ENCODE results near the gene TMEM178B. TPM values are rescaled to one million over a fixed set of nuclear protein-coding genes. Genes with fewer than 3 reads are reported as not detected.

The TMEM178B gene
- total RNA-seq, 6 experiments from 2014 or later, result under 0.01 to 0.53 (median 0.13) TPM; not detected in 2

DNA sequence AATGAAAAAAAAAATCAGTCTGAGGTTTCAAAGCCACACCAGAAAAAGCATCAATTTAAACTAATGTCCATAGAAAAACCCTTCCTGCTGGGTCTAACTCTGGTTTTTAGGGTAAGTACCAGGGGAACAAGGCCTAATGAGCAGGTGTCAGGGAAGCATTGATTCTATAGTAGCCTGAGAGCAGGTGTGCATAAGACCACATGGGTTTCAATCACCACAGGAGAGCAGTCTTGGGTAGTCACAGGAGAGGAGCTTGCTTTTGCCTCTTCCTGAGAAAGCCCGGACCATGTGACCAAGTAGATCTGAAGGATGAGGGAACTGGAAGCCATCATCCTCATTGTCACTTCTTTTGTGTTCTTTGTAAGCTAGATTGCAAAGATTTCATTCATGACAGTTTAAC, 411.0 kb downstream of the TMEM178B start:
- Histone ChIP-seq H3K9me3 (no peaks in the 10 kb centered on the region), H3K4me3 (no peak overlapping the region), H3K4me1 (no peaks in the 10 kb centered on the region), H3K27ac (no peak overlapping the region), H3K27me3 (no peaks in the 10 kb centered on the region), H3K36me3 (no peaks in the 10 kb centered on the region)
- TF ChIP-seq POLR2A (IDR thresholded peaks at IDR 0.05) (no peak), CTCF (IDR thresholded peaks at IDR 0.05) (no peak)
- intact Hi-C loops (cut with DNase I), result no loop called here
- WGBS (ENCODE audit: insufficient coverage, low coverage, low lambda C conversion rate, missing lambda C conversion rate), result 80% methylated on average over 1 of the region's 1 CpG
- no peak for DNase-seq
- no peak for ATAC-seq

GRCh38 chr7:141486959-141487358, 413.1 kb downstream of the TMEM178B start:
- Histone ChIP-seq H3K27me3 (no peaks in the 10 kb centered on the region), H3K36me3 (no peaks in the 10 kb centered on the region), H3K9me3 (no peaks in the 10 kb centered on the region), H3K4me1 (no peaks in the 10 kb centered on the region), H3K4me3 (no peak overlapping the region), H3K27ac (no peak overlapping the region)
- intact Hi-C loops (cut with DNase I), result no loop called here
- ATAC-seq (no peak), DNase-seq (no peak)
- WGBS (ENCODE audit: insufficient coverage, low coverage, low lambda C conversion rate, missing lambda C conversion rate), result 51% methylated on average over 3 of the region's 3 CpGs
- TF ChIP-seq POLR2A (IDR thresholded peaks at IDR 0.05) (no peak), CTCF (IDR thresholded peaks at IDR 0.05) (no peak)

GRCh38 chr7:141490474-141490873, 416.6 kb downstream of the TMEM178B start:
- intact Hi-C loops (cut with DNase I), result no loop called here
- Histone ChIP-seq H3K27me3 (no peaks in the 10 kb centered on the region), H3K27ac (no peak overlapping the region), H3K4me1 (no peaks in the 10 kb centered on the region), H3K36me3 (no peaks in the 10 kb centered on the region), H3K9me3 (no peaks in the 10 kb centered on the region), H3K4me3 (no peak overlapping the region)
- TF ChIP-seq CTCF (IDR thresholded peaks at IDR 0.05), result no peak
- TF ChIP-seq POLR2A (IDR thresholded peaks at IDR 0.05), result no peak
- ATAC-seq (no peak), DNase-seq (no peak)
- 64% methylated on average over 1 of the region's 2 CpGs for WGBS (ENCODE audit: insufficient coverage, low coverage, low lambda C conversion rate, missing lambda C conversion rate)

- Histone ChIP-seq H3K4me3 (no peak overlapping the region), H3K36me3 (no peaks in the 10 kb centered on the region), H3K27ac (no peak overlapping the region), H3K9me3 (no peaks in the 10 kb centered on the region), H3K4me1 (no peaks in the 10 kb centered on the region), H3K27me3 (no peaks in the 10 kb centered on the region)
- no peak for ATAC-seq
- intact Hi-C loops (cut with DNase I), result no loop called here
- WGBS (ENCODE audit: insufficient coverage, low coverage, low lambda C conversion rate, missing lambda C conversion rate), result no CpG with 5 or more reads among the region's 1 CpG
- TF ChIP-seq POLR2A (IDR thresholded peaks at IDR 0.05) (no peak), CTCF (IDR thresholded peaks at IDR 0.05) (no peak)
- no peak for DNase-seq
Observed at GRCh38 chr7:141495057-141495456, 421.2 kb downstream of the TMEM178B start.

GRCh38 chr7:141497391-141497790, 423.5 kb downstream of the TMEM178B start:
- no peak for TF ChIP-seq CTCF (IDR thresholded peaks at IDR 0.05)
- no peak for TF ChIP-seq POLR2A (IDR thresholded peaks at IDR 0.05)
- intact Hi-C loops (cut with DNase I), result no loop called here
- Histone ChIP-seq H3K9me3 (no peaks in the 10 kb centered on the region), H3K36me3 (no peaks in the 10 kb centered on the region), H3K27ac (no peak overlapping the region), H3K4me3 (no peak overlapping the region), H3K27me3 (no peaks in the 10 kb centered on the region), H3K4me1 (no peaks in the 10 kb centered on the region)
- no peak for ATAC-seq
- 53% methylated on average over 5 of the region's 5 CpGs for WGBS (ENCODE audit: insufficient coverage, low coverage, low lambda C conversion rate, missing lambda C conversion rate)
- no peak for DNase-seq

Data from right lobe of liver (tissue), 6 donors.